Muscle of arm (tissue), 12 donors: Measurements from ENCODE around the gene SGK1. TPM values are rescaled to one million over a fixed set of nuclear protein-coding genes. Genes with fewer than 3 reads are reported as not detected.

ENCODE experiments used
- DNase-seq: peaks from one replicate; pipeline ENCODE4 v3.0.0-alpha.2; 2013
- polyA plus RNA-seq, 12 donors: library from polyadenylated mRNA; unstranded; fragments of 120-200 nt; gene quantifications; one replicate each; pipeline ENCODE4 v1.2.1, GENCODE V29; 2013; ENCODE audit not compliant: insufficient read length in 12 of 12

Gene SGK1
- polyA plus RNA-seq, 12 donors = 24.0 to 58.8 (median 32.6) TPM; not detected in 1

DNA sequence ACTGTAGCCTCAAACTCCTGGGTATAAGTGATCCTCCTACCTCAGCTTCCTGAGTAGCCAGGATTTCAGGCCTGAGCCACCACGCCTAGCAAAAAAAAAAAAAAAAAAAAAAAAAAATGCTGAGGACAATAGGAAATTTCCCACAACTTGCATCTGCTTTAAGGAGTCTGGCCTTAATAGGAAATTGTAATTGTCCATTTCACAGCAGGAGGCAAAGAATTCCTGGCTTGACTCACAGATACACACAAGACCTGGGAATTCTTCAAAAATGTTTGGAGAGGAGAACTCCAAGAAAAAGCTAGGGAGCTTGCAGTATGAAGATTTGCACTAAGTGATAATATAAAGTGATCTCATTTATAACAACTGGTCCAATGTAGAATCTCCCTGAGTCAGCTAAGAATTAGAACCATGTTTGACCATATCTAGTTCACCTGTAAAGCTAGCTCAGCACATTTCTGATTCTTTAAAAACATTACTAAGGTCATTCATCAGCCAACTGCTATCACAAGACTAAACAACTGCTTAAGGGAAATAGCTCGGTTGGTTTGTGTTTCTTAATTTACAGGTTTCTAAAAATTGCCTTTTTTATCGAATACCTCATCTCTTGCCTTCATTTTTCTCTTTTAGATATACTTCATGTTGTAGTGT, 185.3 kb downstream of the SGK1 start:
- no peak for DNase-seq

- DNase-seq = no peak
Measured at GRCh38 chr6:134131530-134132139, 186.3 kb downstream of the SGK1 start.

DNA sequence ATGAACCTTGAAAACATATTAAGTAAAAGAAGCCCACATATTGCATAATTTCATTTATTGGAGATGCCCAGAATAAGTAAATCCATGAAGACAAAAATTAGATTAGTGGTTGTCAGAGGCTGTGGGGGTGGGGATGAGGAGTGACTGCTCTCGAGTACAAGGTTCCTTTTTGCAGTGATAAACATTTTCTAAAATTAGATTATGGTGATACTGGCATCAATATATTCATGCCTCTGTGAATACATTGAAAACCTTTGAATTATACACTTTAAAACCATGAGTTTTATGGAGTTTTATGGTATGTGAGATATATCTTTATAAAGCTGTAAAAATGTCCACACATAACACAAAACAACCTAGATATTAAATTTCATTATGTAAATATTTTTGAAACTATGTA, 189.8 kb downstream of the SGK1 start:
- DNase-seq = no peak

- peak; percentile 42 for DNase-seq
Measured at GRCh38 chr6:134123666-134124208, 194.2 kb downstream of the SGK1 start.

DNA sequence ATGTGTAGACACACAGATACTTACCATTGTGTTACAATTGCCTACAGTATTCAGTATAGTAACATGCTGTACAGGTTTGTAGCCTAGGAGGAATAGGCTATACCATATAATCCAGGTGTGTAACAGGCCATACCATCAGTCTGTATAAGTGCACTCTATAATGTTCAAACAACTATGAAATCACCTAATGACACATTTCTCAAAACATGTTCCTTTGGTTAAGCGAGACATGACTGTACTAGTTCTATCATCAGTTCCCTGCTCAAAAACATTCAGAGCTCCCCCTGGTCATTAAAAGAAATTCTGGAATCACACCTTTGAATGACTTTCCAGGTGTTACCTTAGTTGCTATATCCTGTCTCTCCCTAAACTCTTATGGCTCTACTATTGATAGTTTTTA, 195.1 kb downstream of the SGK1 start:
- DNase-seq = no peak

- DNase-seq = no peak
Measured at GRCh38 chr6:134119486-134119885, 198.4 kb downstream of the SGK1 start.
